Ammon's horn (tissue), 1 donor: Measurements from ENCODE around the gene KPNA1.
A peak's percentile ranks its signal among the peaks of the same experiment; 100 is the strongest.
"Not testable (repeated sequence)": the region's sequence is repeated elsewhere in the genome, so short reads cannot be mapped to it uniquely, and the experiment has no call there.

ENCODE experiments used
- DNase-seq: peaks from one replicate; pipeline ENCODE4 v3.0.0-alpha.2; 2016; ENCODE audit warnings: low spot score

The KPNA1 gene

GRCh38 chr3:122519693-122520092 is 5.0 kb upstream of the KPNA1 start:
- no peak for DNase-seq

- no peak for DNase-seq
These were observed 2.2 kb upstream of the KPNA1 start for GRCh38 chr3:122516846-122517360.

- DNase-seq = no peak
These were observed 1.1 kb upstream of the KPNA1 start for GRCh38 chr3:122515870-122516269.

GRCh38 chr3:122515020-122515468 is 305 bp upstream of the KPNA1 start:
- no peak for DNase-seq

GRCh38 chr3:122513386-122514122 is 1.2 kb downstream of the KPNA1 start:
- no peak for DNase-seq

GRCh38 chr3:122512284-122512683 is 2.5 kb downstream of the KPNA1 start:
- DNase-seq = no peak

GRCh38 chr3:122510878-122511535 is 3.7 kb downstream of the KPNA1 start:
- no peak for DNase-seq

GRCh38 chr3:122508944-122509343 is 5.8 kb downstream of the KPNA1 start:
- not testable (repeated sequence) for DNase-seq

GRCh38 chr3:122508135-122508914 is 6.4 kb downstream of the KPNA1 start:
- DNase-seq = no peak

- DNase-seq = no peak
These were observed 8.3 kb downstream of the KPNA1 start for GRCh38 chr3:122506450-122506849.

- DNase-seq = no peak
These were observed 9.1 kb downstream of the KPNA1 start for GRCh38 chr3:122505676-122506075.

- no peak for DNase-seq
These were observed 11.8 kb downstream of the KPNA1 start for GRCh38 chr3:122502941-122503340.

- no peak for DNase-seq
These were observed 12.6 kb downstream of the KPNA1 start for GRCh38 chr3:122502139-122502538.

GRCh38 chr3:122500964-122501363 is 13.8 kb downstream of the KPNA1 start:
- DNase-seq = not testable (repeated sequence)

GRCh38 chr3:122498152-122498551 is 16.6 kb downstream of the KPNA1 start:
- no peak for DNase-seq

- DNase-seq = peak; percentile 14
These were observed 17.3 kb downstream of the KPNA1 start for GRCh38 chr3:122497425-122497824.

GRCh38 chr3:122496508-122496907 is 18.2 kb downstream of the KPNA1 start:
- no peak for DNase-seq

- DNase-seq = no peak
These were observed 21.4 kb downstream of the KPNA1 start for GRCh38 chr3:122493296-122493695.

- DNase-seq = no peak
These were observed 26.3 kb downstream of the KPNA1 start for GRCh38 chr3:122488262-122488973.

GRCh38 chr3:122484985-122485384 is 29.8 kb downstream of the KPNA1 start:
- no peak for DNase-seq

GRCh38 chr3:122481390-122481789 is 33.3 kb downstream of the KPNA1 start:
- no peak for DNase-seq

- no peak for DNase-seq
These were observed 38.2 kb downstream of the KPNA1 start for GRCh38 chr3:122476532-122476931.
